ACHN (cell line): ENCODE results near the gene RGCC.
"Not testable (repeated sequence)": the region's sequence is repeated elsewhere in the genome, so short reads cannot be mapped to it uniquely, and the experiment has no call there.

Source experiments
- DNase-seq: peaks from one replicate; pipeline ENCODE4 v3.0.0-alpha.2; 2015
- in situ Hi-C: cut with HindIII; loops from 2 replicates; pipeline ENCODE4 v1.10.0; 2017; ENCODE audit warnings: low sequenced_read_pairs, low pct_ligation_motif_present, low pct_unique_long_range_greater_than_20kb

RGCC gene

GRCh38 chr13:41504657-41505056 is 47.3 kb downstream of the RGCC start:
- in situ Hi-C loops, DNase-seq: not testable (repeated sequence)

- no peak for DNase-seq
- in situ Hi-C loops, result no loop called here
Measured at GRCh38 chr13:41505209-41505835, 48.0 kb downstream of the RGCC start.

GRCh38 chr13:41506312-41506711 is 49.0 kb downstream of the RGCC start:
- in situ Hi-C loops, result no loop called here
- DNase-seq, result no peak

GRCh38 chr13:41509971-41510370 is 52.6 kb downstream of the RGCC start:
- in situ Hi-C loops, result no loop called here
- DNase-seq, result no peak

- in situ Hi-C loops, result no loop called here
- no peak for DNase-seq
Measured at GRCh38 chr13:41511827-41512226, 54.5 kb downstream of the RGCC start.

GRCh38 chr13:41512441-41512840 is 55.1 kb downstream of the RGCC start:
- DNase-seq, result no peak

GRCh38 chr13:41513600-41513999 is 56.2 kb downstream of the RGCC start:
- in situ Hi-C loops, result no loop called here
- DNase-seq, result no peak

More at GRCh38 chr13:41512441-41512840, 55.1 kb downstream of the RGCC start:
- in situ Hi-C loops, result no loop called here

- in situ Hi-C loops, result no loop called here
Measured at GRCh38 chr13:41514853-41515395, 57.6 kb downstream of the RGCC start.

GRCh38 chr13:41515491-41516139 is 58.3 kb downstream of the RGCC start:
- no peak for DNase-seq
- in situ Hi-C loops, result no loop called here

More at GRCh38 chr13:41514853-41515395, 57.6 kb downstream of the RGCC start:
- no peak for DNase-seq

GRCh38 chr13:41516166-41516565 is 58.8 kb downstream of the RGCC start:
- in situ Hi-C loops, result no loop called here

GRCh38 chr13:41516760-41517159 is 59.4 kb downstream of the RGCC start:
- in situ Hi-C loops, result no loop called here
- DNase-seq, result no peak

More at GRCh38 chr13:41516166-41516565, 58.8 kb downstream of the RGCC start:
- no peak for DNase-seq

- in situ Hi-C loops, result no loop called here
- DNase-seq, result no peak
Measured at GRCh38 chr13:41520016-41520659, 62.8 kb downstream of the RGCC start.
